ENCODE measurements around the gene ATRIP. TPM values are rescaled to one million over a fixed set of nuclear protein-coding genes. Genes with fewer than 3 reads are reported as not detected.

Gene ATRIP
- total and polyA plus RNA-seq, 2 of the 8 experiments (the other 6 are each of a cell fraction or from before 2014, with no cell fraction given), result 18.5 to 20.2 TPM

DNA sequence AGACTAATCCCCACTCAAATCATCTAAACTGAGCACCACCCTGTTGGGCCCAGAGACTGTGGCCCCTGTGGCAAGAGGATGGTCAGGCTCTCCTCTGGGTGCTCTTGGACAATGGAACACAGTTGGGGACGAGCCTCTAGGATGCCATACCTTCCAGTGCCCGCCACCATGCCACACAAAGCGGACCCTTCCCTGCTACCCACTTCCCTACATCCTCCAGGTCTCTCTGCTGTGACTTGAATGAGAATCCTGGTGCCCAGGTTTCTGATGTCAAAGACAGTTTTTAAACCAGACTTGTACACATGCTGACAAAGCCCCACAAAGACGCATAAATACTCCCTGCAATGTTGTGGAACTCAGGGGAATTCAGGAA, 11.3 kb upstream of the ATRIP start:
- Histone ChIP-seq H3K4me3 (ENCODE audit: extremely low read depth in 1 of 4, insufficient read depth in 2 of 4, low read depth in 3 of 4, low read length in 4 of 4) (no peak overlapping the region), H4K91ac (replicated peaks; ENCODE audit: insufficient read length, low read length) (no peak overlapping the region), H3K79me2 (ENCODE audit: control insufficient read depth in 1 of 2, insufficient read depth in 2 of 2, low read length in 2 of 2) (peaks cover 0 to 32% of the 10 kb centered on the region in 2 experiments; a peak in 1 of 4 replicates), H4K20me1 (replicated peaks in 1 of 2; ENCODE audit: control insufficient read depth in 1 of 2, insufficient read depth in 2 of 2, low read length in 2 of 2) (peaks cover 0 to 4% of the 10 kb centered on the region in 2 experiments), H2BK12ac (ENCODE audit: low read depth, low read length) (no peak overlapping the region), H3K4ac (replicated peaks; ENCODE audit: insufficient read length, low read depth, low read length) (no peak overlapping the region), H3K23ac (ENCODE audit: insufficient read length) (no peak overlapping the region), H2AFZ (ENCODE audit: low read length) (no peak overlapping the region), H3K56ac (replicated peaks; ENCODE audit: insufficient read length, low read depth, low read length) (no peak overlapping the region), H2BK20ac (ENCODE audit: low read length) (no peak overlapping the region), H2BK5ac (ENCODE audit: low read depth, low read length) (peak overlapping the region; percentile 35; the same call in 1 of the 2 replicates), H3K14ac (ENCODE audit: insufficient read length) (no peak overlapping the region), H3K9me3 (ENCODE audit: insufficient read depth in 2 of 2, low read depth in 1 of 2, low read length in 1 of 2) (no peaks in the 10 kb centered on the region), H3K36me3 (ENCODE audit: control insufficient read depth in 2 of 4, insufficient read depth in 4 of 4, low read length in 3 of 4) (peaks cover 4 to 26% (median 12%) of the 10 kb centered on the region in 4 experiments; a peak in 6 of 8 replicates), H3K9ac (replicated peaks in 1 of 4; ENCODE audit: extremely low read depth in 1 of 4, low read depth in 3 of 4, low read length in 3 of 4) (no peak overlapping the region; a peak in 1 of 7 replicates), H4K5ac (ENCODE audit: insufficient read length, low read depth, low read length) (no peak overlapping the region), H3K18ac (ENCODE audit: extremely low read depth, low read length) (no peak overlapping the region), H4K8ac (ENCODE audit: extremely low read depth, insufficient read depth, low read length) (no peak overlapping the region), H2BK15ac (ENCODE audit: low read length) (no peak overlapping the region), H2AK5ac (ENCODE audit: low read depth, low read length) (no peak overlapping the region), H2BK120ac (replicated peaks; ENCODE audit: low read depth, low read length) (no peak overlapping the region), H3K27me3 (replicated peaks in 1 of 4; ENCODE audit: control insufficient read depth in 3 of 4, extremely low read depth in 1 of 4, insufficient read depth in 3 of 4, low read length in 3 of 4) (no peaks in the 10 kb centered on the region), H3K23me2 (ENCODE audit: low read depth, low read length) (peaks cover 9% of the 10 kb centered on the region; the same call in 1 of the 2 replicates), H3K79me1 (ENCODE audit: low read depth, low read length) (peaks cover 3% of the 10 kb centered on the region; the same call in 1 of the 2 replicates), H3K4me2 (ENCODE audit: insufficient read depth in 1 of 2, low read depth in 2 of 2, low read length in 2 of 2) (no peak overlapping the region), H3K4me1 (replicated peaks in 1 of 4; ENCODE audit: control insufficient read depth in 3 of 4, insufficient read depth in 4 of 4, low read length in 3 of 4) (peaks cover 4 to 15% (median 11%) of the 10 kb centered on the region in 4 experiments; a peak in 6 of 7 replicates), H3K27ac (ENCODE audit: low read depth, low read length) (no peak overlapping the region)
- FAIRE-seq (no peak), DNase-seq (ENCODE audit: low read depth in 1 of 2, low spot score in 2 of 2) (no peak)
- POLR2A ChIA-PET (ENCODE audit: partially characterized antibody), result interaction anchor here (1.1 to 31.5 kb wide), 12 partner anchors 8 to 241 kb away, joined by 3 to 650 read pairs (median 7); partner anchors contain the start of genes ATRIP, CCDC51 and TMA7
- CTCF ChIA-PET (ENCODE audit: partially characterized antibody), result interaction anchor here (0.6 to 7.7 kb wide), 50 partner anchors 10 to 957 kb away, joined by 3 to 220 read pairs (median 6); partner anchors contain the start of gene ATRIP
- WGBS, 2 experiments (ENCODE audit: extremely low coverage in 1 of 2, insufficient coverage in 1 of 2, insufficient read length in 1 of 2, insufficient replicate concordance in 2 of 2, low coverage in 1 of 2, low lambda C conversion rate in 2 of 2, missing lambda C conversion rate in 1 of 2), result 95% methylated on average over 4 of the region's 4 CpGs; no CpG with 5 or more reads in 1 of the 2 experiments
- TF ChIP-seq TBP (IDR thresholded peaks at IDR 0.05; ENCODE audit: low read depth, low read length), result no peak
- no peak for TF ChIP-seq USF2 (IDR thresholded peaks at IDR 0.05; ENCODE audit: low read length)
- TF ChIP-seq CBX8 (IDR thresholded peaks at IDR 0.05; ENCODE audit: borderline replicate concordance, low read depth, low read length), result no peak
- no peak for TF ChIP-seq SRF (IDR thresholded peaks at IDR 0.05; ENCODE audit: low read depth, low read length)
- TF ChIP-seq KDM4A (IDR thresholded peaks at IDR 0.05; ENCODE audit: low read depth, low read length, severe bottlenecking), result no peak
- no peak for TF ChIP-seq RFX5 (IDR thresholded peaks at IDR 0.05; ENCODE audit: borderline replicate concordance, low read depth, low read length)
- no peak for TF ChIP-seq YY1 (IDR thresholded peaks at IDR 0.05; ENCODE audit: low read depth, low read length)

Measured in H1 (cell line).